Uterus (tissue), 4 donors: ENCODE results near the gene TIFAB. TPM values are rescaled to one million over a fixed set of nuclear protein-coding genes. Genes with fewer than 3 reads are reported as not detected.

Experiments
- DNase-seq, 2 donors: peaks; one replicate each; pipeline ENCODE4 v3.0.0-alpha.2; 2019 to 2020
- H3K27ac ChIP-seq, 2 donors: fragments of 200-600 bp; sonication (generic); 1 replicate in 1 of 2; 2 replicates in 1 of 2; pipeline ENCODE4 v1.5.1; 2016 to 2018
- H3K27me3 ChIP-seq, 2 donors: fragments of 200-600 bp; sonication (generic); one replicate each; pipeline ENCODE4 v1.5.1; 2018 to 2019; ENCODE audit warnings: control low read depth in 1 of 2
- H3K36me3 ChIP-seq, 2 donors: fragments of 200-600 bp; sonication (generic); one replicate each; pipeline ENCODE4 v1.5.1; 2019; ENCODE audit warnings: control low read depth in 1 of 2
- H3K4me1 ChIP-seq, 2 donors: fragments of 200-600 bp; sonication (generic); one replicate each; pipeline ENCODE4 v1.5.1; 2018 to 2019; ENCODE audit warnings: control low read depth in 1 of 2
- H3K4me3 ChIP-seq, 2 donors: fragments of 200-600 bp; sonication (generic); 1 replicate in 1 of 2; 2 replicates in 1 of 2; pipeline ENCODE4 v1.5.1; 2018 to 2019; ENCODE audit warnings: mild to moderate bottlenecking in 1 of 2
- H3K9me3 ChIP-seq, 2 donors: fragments of 200-600 bp; sonication (generic); one replicate each; pipeline ENCODE4 v1.5.1; 2019; ENCODE audit warnings: control low read depth in 1 of 2
- POLR2A ChIP-seq, 2 donors: fragments of 450-650 bp; IDR thresholded peaks; one replicate each; pipeline ENCODE4 v1.6.1; 2016; ENCODE audit warnings: antibody characterized with exemption in 2 of 2, mild to moderate bottlenecking in 1 of 2, moderate library complexity in 1 of 2
- intact Hi-C: fragments of 100-400 bp; cut with DNase I; formaldehyde crosslinking; loops from one replicate; pipeline ENCODE4 v1.15.1; 2023; ENCODE audit warnings: low total_unique reads
- total RNA-seq, 4 donors: library from RNA; depleted of rRNA in 3 of 4; stranded (reverse); fragments of >200 nt in 3 of 4; gene quantifications; one replicate each; pipeline versions ENCODE4 v1.1.0 to v1.2.4, GENCODE V29; 2014 to 2023
- TF ChIP-seq, protein P1 (sequence below), 4 experiments: fragments of 200-600 bp in 2 of 4; fragments of 450-650 bp in 2 of 4; sonication (generic) in 2 of 4; IDR thresholded peaks; one replicate each; pipeline ENCODE4 v1.5.1; 2016 to 2019; ENCODE audit warnings: antibody characterized with exemption in 4 of 4, mild to moderate bottlenecking in 2 of 4, moderate library complexity in 1 of 4
- donor health status: DM: yes; HTN: yes; CAD: no.

Gene TIFAB
- total RNA-seq, 4 donors from 2014 or later: 0.28 TPM; not detected in 3

DNA sequence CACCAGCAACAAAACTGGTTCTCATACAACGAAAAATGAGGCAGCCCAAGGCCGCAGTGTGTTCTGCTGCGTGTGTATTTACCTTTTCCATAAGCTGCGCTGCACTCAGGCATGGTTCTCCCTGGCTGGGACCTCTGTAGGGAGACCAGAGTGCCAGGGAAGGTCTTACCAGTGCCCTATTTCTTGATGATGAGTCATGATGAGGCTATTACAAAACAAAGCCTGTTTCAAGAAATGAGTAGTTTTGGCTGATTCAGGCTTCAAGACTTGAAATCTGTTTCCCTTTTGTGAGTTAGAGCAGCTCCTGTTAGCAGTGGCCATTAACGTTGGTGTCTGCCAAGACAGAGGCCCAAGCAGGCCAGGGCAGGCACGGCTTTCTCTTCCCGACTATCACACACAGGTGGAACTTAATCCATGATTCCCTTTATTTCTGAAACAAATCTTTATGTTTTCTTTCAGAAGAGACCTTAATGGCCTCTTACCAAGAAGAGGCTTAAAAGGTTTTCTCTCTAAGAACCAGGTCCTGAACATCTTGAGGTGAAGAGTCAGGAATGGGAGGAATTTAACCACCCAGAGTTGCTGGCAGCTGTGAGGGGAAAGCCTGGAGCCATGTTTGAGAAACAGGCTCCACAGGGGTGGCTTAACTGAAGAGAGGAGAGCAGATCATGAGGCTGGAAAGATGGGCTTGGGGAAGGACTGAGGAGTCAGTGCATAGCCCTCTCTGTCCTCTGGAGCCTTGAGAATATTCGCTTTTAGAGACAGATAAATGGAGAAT, 41.4 kb upstream of the TIFAB start:
- no peak for DNase-seq

DNA sequence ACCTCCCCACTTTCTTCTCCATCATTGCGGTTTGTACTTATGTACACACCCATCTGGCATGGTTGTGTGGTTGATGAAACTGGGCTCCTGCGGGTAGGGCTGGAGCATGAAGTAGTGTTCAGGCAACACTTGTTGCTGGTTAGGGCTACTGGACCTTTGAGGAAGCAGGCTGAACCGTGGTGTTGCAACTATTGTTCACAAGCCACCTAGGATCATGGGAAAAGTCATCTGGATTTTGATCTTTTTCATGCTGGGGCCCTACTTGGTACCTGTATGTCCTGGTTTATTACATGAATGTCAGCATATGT, 40.1 kb upstream of the TIFAB start:
- H3K9me3 ChIP-seq: no peaks in the 10 kb centered on the region
- no peak overlapping the region for H3K4me3 ChIP-seq
- TF ChIP-seq, protein P1, sequence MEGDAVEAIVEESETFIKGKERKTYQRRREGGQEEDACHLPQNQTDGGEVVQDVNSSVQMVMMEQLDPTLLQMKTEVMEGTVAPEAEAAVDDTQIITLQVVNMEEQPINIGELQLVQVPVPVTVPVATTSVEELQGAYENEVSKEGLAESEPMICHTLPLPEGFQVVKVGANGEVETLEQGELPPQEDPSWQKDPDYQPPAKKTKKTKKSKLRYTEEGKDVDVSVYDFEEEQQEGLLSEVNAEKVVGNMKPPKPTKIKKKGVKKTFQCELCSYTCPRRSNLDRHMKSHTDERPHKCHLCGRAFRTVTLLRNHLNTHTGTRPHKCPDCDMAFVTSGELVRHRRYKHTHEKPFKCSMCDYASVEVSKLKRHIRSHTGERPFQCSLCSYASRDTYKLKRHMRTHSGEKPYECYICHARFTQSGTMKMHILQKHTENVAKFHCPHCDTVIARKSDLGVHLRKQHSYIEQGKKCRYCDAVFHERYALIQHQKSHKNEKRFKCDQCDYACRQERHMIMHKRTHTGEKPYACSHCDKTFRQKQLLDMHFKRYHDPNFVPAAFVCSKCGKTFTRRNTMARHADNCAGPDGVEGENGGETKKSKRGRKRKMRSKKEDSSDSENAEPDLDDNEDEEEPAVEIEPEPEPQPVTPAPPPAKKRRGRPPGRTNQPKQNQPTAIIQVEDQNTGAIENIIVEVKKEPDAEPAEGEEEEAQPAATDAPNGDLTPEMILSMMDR (IDR thresholded peaks at IDR 0.05): no peak
- H3K27ac ChIP-seq: no peak overlapping the region
- H3K27me3 ChIP-seq: peaks cover 4 to 34% of the 10 kb centered on the region in 2 donors
- peaks cover 0 to 15% of the 10 kb centered on the region in 2 donors for H3K4me1 ChIP-seq
- DNase-seq: no peak
- no peaks in the 10 kb centered on the region for H3K36me3 ChIP-seq
- intact Hi-C loops: no loop called here

More for the DNA sequence above, 41.4 kb upstream of the TIFAB start:
- Histone ChIP-seq H3K27me3 (peaks cover 4 to 29% of the 10 kb centered on the region in 2 donors), H3K4me1 (peaks cover 0 to 15% of the 10 kb centered on the region in 2 donors), H3K4me3 (no peak overlapping the region), H3K9me3 (no peaks in the 10 kb centered on the region), H3K27ac (no peak overlapping the region), H3K36me3 (no peaks in the 10 kb centered on the region)
- TF ChIP-seq POLR2A (IDR thresholded peaks at IDR 0.05): no peak
- TF ChIP-seq, protein P1 (IDR thresholded peaks at IDR 0.05): no peak
- intact Hi-C loops: no loop called here

DNA sequence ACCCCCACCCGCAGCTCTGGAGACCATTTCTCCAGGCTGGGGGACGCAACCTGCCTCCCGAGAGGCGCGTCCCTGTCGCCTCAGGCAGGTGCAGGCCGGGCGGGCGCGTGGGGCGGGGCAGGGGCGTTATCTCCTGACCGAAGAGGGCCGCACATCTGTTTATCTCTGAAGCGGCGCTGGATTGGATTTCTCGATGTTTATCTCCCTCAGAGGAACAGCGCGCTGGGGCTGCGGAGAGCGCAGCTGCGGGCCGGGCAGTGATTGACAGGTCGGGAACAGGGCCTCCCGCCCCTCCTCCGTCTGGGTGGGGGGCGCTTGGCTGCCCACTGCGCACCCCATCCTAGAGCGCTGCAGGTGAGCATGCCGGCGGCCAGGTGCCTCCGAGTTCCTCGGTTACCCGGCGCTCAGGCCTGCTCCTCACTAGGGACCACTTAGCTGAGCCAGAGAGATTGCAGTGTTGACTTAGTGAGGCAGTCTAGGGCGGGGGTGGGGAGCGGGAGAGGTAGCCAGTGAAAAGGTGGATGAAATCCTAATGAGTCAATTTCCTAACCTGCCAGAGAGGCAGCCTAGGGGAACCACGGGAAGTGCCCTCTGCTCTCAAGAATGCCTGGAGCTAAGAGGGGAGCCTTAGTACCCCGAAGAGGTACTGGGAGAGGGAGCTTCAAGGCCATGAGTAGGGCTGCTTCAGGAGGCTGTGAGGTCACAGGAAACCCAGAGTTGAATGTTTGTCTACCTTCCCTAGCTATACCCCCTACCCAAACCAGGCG, 39.6 kb upstream of the TIFAB start:
- Histone ChIP-seq H3K36me3 (no peaks in the 10 kb centered on the region), H3K27me3 (peaks cover 4 to 34% of the 10 kb centered on the region in 2 donors), H3K27ac (no peak overlapping the region)

DNA sequence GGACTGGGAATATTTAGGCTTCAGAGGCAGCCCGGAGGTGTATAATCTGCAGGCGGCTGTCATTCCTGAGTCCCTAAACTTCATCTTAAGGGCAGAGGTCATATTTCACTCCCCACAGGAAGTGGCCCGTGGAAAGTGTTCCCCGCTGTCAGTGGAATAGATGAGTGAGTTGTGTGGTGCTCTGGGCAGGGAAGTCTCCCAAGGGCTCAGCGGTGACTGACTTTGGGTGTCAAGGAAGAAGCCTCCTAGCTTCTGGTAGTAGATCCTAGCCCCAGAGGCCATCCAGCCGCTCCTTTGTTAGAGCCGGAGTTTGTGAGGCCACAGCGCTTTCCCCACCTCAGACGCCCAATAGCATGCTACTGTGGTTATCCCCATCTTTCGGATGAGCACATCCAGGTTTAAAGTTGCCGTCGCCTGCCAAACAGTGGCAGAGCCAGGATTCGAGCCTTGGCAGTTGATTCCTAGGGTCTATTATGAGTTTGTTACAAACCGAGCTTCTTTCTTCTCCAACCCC, 38.9 kb upstream of the TIFAB start:
- TF ChIP-seq, protein P1 (IDR thresholded peaks at IDR 0.05): no peak
- TF ChIP-seq POLR2A (IDR thresholded peaks at IDR 0.05): no peak
- Histone ChIP-seq H3K27me3 (peaks cover 4 to 34% of the 10 kb centered on the region in 2 donors), H3K36me3 (no peaks in the 10 kb centered on the region), H3K27ac (no peak overlapping the region), H3K4me3 (no peak overlapping the region), H3K4me1 (peaks cover 0 to 15% of the 10 kb centered on the region in 2 donors), H3K9me3 (no peaks in the 10 kb centered on the region)
- no peak for DNase-seq
- intact Hi-C loops: no loop called here

More for the DNA sequence above, 39.6 kb upstream of the TIFAB start:
- no peak overlapping the region for H3K4me3 ChIP-seq
- peaks cover 0 to 15% of the 10 kb centered on the region in 2 donors for H3K4me1 ChIP-seq
- intact Hi-C loops: no loop called here
- DNase-seq: no peak
- no peaks in the 10 kb centered on the region for H3K9me3 ChIP-seq
- TF ChIP-seq POLR2A (IDR thresholded peaks at IDR 0.05): no peak
- TF ChIP-seq, protein P1 (IDR thresholded peaks at IDR 0.05): no peak
